Epithelial cell of umbilical artery (primary cell): ENCODE data around the gene COPS8. TPM values are rescaled to one million over a fixed set of nuclear protein-coding genes. Genes with fewer than 3 reads are reported as not detected.

Experiments used
- total RNA-seq: library from RNA; depleted of rRNA; stranded (reverse); fragments of >200 nt; gene quantifications from 2 replicates; pipeline ENCODE4 v1.2.3, GENCODE V29; 2014

The COPS8 gene
- 91.8 and 102 TPM in 2 replicates for total RNA-seq

GRCh38 chr2:237085248-237086221, at the start of gene COPS8:
COPS8 (plus strand) TSS chr2:237085889; CDS start chr2:237085965, 76 bp downstream.

